Transverse colon (tissue), 3 donors: ENCODE data around the gene ADGRE1.

Experiments used
- POLR2A ChIP-seq: fragments of 450-650 bp; IDR thresholded peaks from one replicate; pipeline ENCODE4 v1.6.1; 2016; ENCODE audit warnings: antibody characterized with exemption, mild to moderate bottlenecking, moderate library complexity
- POLR2AphosphoS5 ChIP-seq, 3 donors: sonication (generic); formaldehyde crosslinking; IDR thresholded peaks; one replicate each; pipeline ENCODE4 v1.6.1; 2016; ENCODE audit warnings: antibody characterized with exemption in 3 of 3

GRCh38 chr19:6963937-6964336 is 76.6 kb downstream of the ADGRE1 start:
- TF ChIP-seq POLR2A (no peak), POLR2AphosphoS5 (IDR thresholded peaks at IDR 0.05) (no peak)
